Activated naive CD4-positive, alpha-beta T cell treated with anti-CD3 and anti-CD28 coated beads, Interleukin-2, amount 50 U/mL, for 24 hours (primary cell): Measurements from ENCODE around the gene ASB15.

Experiments
- H3K27ac Mint-ChIP-seq: one replicate; pipeline ENCODE4 v1.8.0; 2021; ENCODE audit warnings: mild to moderate bottlenecking, mixed read lengths
- H3K27me3 Mint-ChIP-seq: one replicate; pipeline ENCODE4 v1.8.0; 2021; ENCODE audit warnings: mixed read lengths
- H3K36me3 Mint-ChIP-seq: one replicate; pipeline ENCODE4 v1.8.0; 2021; ENCODE audit warnings: mixed read lengths
- H3K4me1 Mint-ChIP-seq: one replicate; pipeline ENCODE4 v1.8.0; 2021; ENCODE audit warnings: mixed read lengths
- H3K4me3 Mint-ChIP-seq: one replicate; pipeline ENCODE4 v1.8.0; 2021; ENCODE audit warnings: mild to moderate bottlenecking, mixed read lengths
- H3K9me3 Mint-ChIP-seq: one replicate; pipeline ENCODE4 v1.8.0; 2021; ENCODE audit warnings: mixed read lengths

The ASB15 gene

DNA sequence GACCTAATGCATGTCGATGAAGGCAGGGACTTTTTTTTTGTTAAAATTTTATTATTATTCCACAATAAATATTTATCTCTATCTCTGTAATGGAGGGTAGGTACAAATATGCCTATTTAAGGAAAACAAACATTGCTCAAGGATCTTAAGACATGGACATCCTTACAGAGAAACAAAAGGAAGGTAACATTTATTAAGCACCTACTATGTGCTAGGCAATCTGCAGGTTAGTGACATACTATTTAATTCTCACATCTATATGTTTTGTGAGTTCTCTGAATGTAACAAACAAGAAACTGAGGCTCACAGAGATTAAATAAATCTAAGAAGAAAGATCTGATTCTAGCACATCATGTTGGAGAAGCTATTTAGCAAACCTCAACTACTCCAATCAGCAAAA, 86.1 kb downstream of the ASB15 start:
- no peaks in the 10 kb centered on the region for H3K27me3 Mint-ChIP-seq
- no peaks in the 10 kb centered on the region for H3K9me3 Mint-ChIP-seq
- H3K36me3 Mint-ChIP-seq, result peaks cover 6% of the 10 kb centered on the region
- no peaks in the 10 kb centered on the region for H3K4me1 Mint-ChIP-seq
- no peak overlapping the region for H3K27ac Mint-ChIP-seq
- H3K4me3 Mint-ChIP-seq, result no peak overlapping the region
